Endodermal cell (in vitro differentiated cells): Measurements from ENCODE around the gene NFKBIB. TPM values are rescaled to one million over a fixed set of nuclear protein-coding genes. Genes with fewer than 3 reads are reported as not detected.

Experiments
- DNase-seq: peaks from one replicate; pipeline ENCODE4 v3.0.0-alpha.2; 2017
- H3K27ac ChIP-seq: 2 replicates; pipeline ENCODE4 v1.5.1; 2013; ENCODE audit warnings: mild to moderate bottlenecking, low read depth, low read length, moderate library complexity
- H3K27me3 ChIP-seq: 2 replicates; pipeline ENCODE4 v1.6.1; 2013; ENCODE audit warnings: mild to moderate bottlenecking, low read length, moderate library complexity; ENCODE audit not compliant: insufficient read depth, control insufficient read depth, poor library complexity, severe bottlenecking
- H3K36me3 ChIP-seq: 2 replicates; pipeline ENCODE4 v1.7.0; 2013; ENCODE audit warnings: mild to moderate bottlenecking, low read length, moderate library complexity; ENCODE audit not compliant: control insufficient read depth, insufficient read depth
- H3K4me1 ChIP-seq: one replicate; pipeline ENCODE4 v1.7.0; 2013; ENCODE audit warnings: low read length; ENCODE audit not compliant: control insufficient read depth, insufficient read depth
- H3K4me3 ChIP-seq: 2 replicates; pipeline ENCODE4 v1.5.1; 2013; ENCODE audit warnings: mild to moderate bottlenecking, low read length, moderate library complexity
- H3K9ac ChIP-seq: 2 replicates; pipeline ENCODE4 v1.6.1; 2013; ENCODE audit warnings: mild to moderate bottlenecking, low read length, moderate library complexity; ENCODE audit not compliant: poor library complexity, severe bottlenecking; ENCODE audit errors: extremely low read depth
- H3K9me3 ChIP-seq: 2 replicates; pipeline ENCODE4 v1.6.1; 2013; ENCODE audit warnings: mild to moderate bottlenecking, low read length, moderate library complexity; ENCODE audit not compliant: control insufficient read depth
- H3K27ac Mint-ChIP-seq: 2 replicates; pipeline ENCODE4 v1.8.0; 2020; ENCODE audit warnings: mixed read lengths
- H3K27me3 Mint-ChIP-seq: 2 replicates; pipeline ENCODE4 v1.8.0; 2021; ENCODE audit warnings: mild to moderate bottlenecking, mixed read lengths; ENCODE audit not compliant: insufficient read depth
- H3K36me3 Mint-ChIP-seq: 2 replicates; pipeline ENCODE4 v1.8.0; 2020; ENCODE audit warnings: low read depth, mixed read lengths
- H3K4me1 Mint-ChIP-seq: 2 replicates; pipeline ENCODE4 v1.8.0; 2020; ENCODE audit warnings: mixed read lengths
- H3K4me3 Mint-ChIP-seq: 2 replicates; pipeline ENCODE4 v1.8.0; 2020; ENCODE audit warnings: mild to moderate bottlenecking, moderate library complexity, mixed read lengths
- H3K9me3 Mint-ChIP-seq: 2 replicates; pipeline ENCODE4 v1.8.0; 2020; ENCODE audit warnings: mild to moderate bottlenecking, mixed read lengths
- WGBS, 2 experiments: methylation state at CpG; one replicate each; pipeline versions ENCODE4 v1.1.5 to v1.1.7; 2013; ENCODE audit warnings: missing lambda C conversion rate in 2 of 2, mixed read lengths in 1 of 2; ENCODE audit not compliant: insufficient coverage in 1 of 2, insufficient read length in 1 of 2; 5-methylcytosine and 5-hydroxymethylcytosine counted together
- total RNA-seq, 2 donors: library from RNA; stranded (reverse); fragmentation: NEBNext Ultra II Directional in 1 of 2; extraction: Animal tissue kit (Norgen Biotek cat#: 25700) in 1 of 2; gene quantifications; 2 replicates in 1 of 2; 3 replicates in 1 of 2; pipeline ENCODE4 v1.2.1, GENCODE V29; 2021
- TF ChIP-seq, protein P1 (sequence below): fragments of 200-600 bp; sonication (generic); conservative IDR thresholded peaks from 2 replicates; pipeline ENCODE4 v1.5.0; 2021; ENCODE audit warnings: antibody characterized with exemption, mild to moderate bottlenecking

NFKBIB gene
- total RNA-seq, 2 donors from 2014 or later, result 20.7 to 24.3 TPM

DNA sequence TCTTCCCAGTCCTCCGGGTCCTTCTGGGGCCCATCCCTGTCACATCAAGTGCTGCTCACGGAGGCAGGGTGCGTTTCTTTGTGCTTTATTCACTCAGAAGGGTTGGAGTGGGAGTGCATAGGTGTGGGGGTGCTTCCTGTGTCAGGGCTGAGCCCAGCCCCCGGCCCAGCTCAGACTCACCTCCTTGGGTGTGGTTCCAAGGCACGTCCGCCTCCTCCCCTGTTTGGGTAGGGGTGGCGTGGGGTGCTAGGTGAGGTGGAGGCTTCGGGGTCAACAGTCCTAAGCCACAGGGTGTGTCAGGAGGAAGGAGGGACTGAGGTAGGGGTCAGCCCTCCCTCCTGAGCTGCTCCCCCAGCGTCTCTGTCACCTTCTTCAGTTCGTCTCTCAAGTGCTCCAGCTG is 9.1 kb downstream of the NFKBIB start:
- Histone ChIP-seq H3K9me3 (no peaks in the 10 kb centered on the region), H3K9ac (no peak overlapping the region), H3K27ac (no peak overlapping the region), H3K4me1 (no peaks in the 10 kb centered on the region), H3K36me3 (peaks cover 6% of the 10 kb centered on the region), H3K27me3 (no peaks in the 10 kb centered on the region), H3K4me3 (no peak overlapping the region)
- WGBS, 2 experiments, result 93 to 98% methylated on average over 7 to 10 of the region's 10 CpGs
- Mint-ChIP-seq H3K4me3 (no peak overlapping the region), H3K27ac (no peak overlapping the region), H3K36me3 (peaks cover 32% of the 10 kb centered on the region), H3K27me3 (peaks cover 12% of the 10 kb centered on the region), H3K9me3 (peaks cover 2% of the 10 kb centered on the region), H3K4me1 (peaks cover 8% of the 10 kb centered on the region)
- TF ChIP-seq, protein P1, sequence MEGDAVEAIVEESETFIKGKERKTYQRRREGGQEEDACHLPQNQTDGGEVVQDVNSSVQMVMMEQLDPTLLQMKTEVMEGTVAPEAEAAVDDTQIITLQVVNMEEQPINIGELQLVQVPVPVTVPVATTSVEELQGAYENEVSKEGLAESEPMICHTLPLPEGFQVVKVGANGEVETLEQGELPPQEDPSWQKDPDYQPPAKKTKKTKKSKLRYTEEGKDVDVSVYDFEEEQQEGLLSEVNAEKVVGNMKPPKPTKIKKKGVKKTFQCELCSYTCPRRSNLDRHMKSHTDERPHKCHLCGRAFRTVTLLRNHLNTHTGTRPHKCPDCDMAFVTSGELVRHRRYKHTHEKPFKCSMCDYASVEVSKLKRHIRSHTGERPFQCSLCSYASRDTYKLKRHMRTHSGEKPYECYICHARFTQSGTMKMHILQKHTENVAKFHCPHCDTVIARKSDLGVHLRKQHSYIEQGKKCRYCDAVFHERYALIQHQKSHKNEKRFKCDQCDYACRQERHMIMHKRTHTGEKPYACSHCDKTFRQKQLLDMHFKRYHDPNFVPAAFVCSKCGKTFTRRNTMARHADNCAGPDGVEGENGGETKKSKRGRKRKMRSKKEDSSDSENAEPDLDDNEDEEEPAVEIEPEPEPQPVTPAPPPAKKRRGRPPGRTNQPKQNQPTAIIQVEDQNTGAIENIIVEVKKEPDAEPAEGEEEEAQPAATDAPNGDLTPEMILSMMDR, result no peak
- DNase-seq, result no peak

DNA sequence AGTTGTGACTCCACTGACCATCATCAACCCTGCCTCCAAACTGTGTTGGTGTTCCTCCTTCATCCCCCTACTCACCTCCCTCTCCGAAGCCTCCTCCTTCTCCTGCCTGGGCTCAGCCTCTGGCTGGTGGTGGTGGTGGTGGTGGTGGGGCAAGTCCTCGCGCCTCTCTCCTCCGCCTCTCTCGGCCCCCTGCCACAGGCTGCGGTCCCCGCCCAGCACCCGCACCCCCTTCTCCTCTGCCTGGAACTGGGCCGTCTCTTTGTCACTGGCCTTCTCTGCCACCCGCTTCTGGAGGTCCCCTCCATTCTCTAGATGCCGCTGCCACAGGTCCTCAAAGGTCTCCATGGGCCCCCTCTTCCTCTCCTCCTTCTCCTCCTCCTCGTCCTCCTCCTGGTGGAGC is 10.7 kb downstream of the NFKBIB start:
- Histone ChIP-seq H3K27ac (no peak overlapping the region), H3K9me3 (no peaks in the 10 kb centered on the region), H3K4me1 (no peaks in the 10 kb centered on the region), H3K9ac (no peak overlapping the region), H3K36me3 (peaks cover 6% of the 10 kb centered on the region), H3K4me3 (no peak overlapping the region), H3K27me3 (no peaks in the 10 kb centered on the region)
- Mint-ChIP-seq H3K9me3 (peaks cover 2% of the 10 kb centered on the region), H3K36me3 (peaks cover 25% of the 10 kb centered on the region), H3K4me1 (no peaks in the 10 kb centered on the region), H3K27me3 (peaks cover 12% of the 10 kb centered on the region), H3K27ac (no peak overlapping the region), H3K4me3 (no peak overlapping the region)
- 82 to 95% methylated on average over 10 to 11 of the region's 12 CpGs for WGBS, 2 experiments
- TF ChIP-seq, protein P1, result no peak
- no peak for DNase-seq

DNA sequence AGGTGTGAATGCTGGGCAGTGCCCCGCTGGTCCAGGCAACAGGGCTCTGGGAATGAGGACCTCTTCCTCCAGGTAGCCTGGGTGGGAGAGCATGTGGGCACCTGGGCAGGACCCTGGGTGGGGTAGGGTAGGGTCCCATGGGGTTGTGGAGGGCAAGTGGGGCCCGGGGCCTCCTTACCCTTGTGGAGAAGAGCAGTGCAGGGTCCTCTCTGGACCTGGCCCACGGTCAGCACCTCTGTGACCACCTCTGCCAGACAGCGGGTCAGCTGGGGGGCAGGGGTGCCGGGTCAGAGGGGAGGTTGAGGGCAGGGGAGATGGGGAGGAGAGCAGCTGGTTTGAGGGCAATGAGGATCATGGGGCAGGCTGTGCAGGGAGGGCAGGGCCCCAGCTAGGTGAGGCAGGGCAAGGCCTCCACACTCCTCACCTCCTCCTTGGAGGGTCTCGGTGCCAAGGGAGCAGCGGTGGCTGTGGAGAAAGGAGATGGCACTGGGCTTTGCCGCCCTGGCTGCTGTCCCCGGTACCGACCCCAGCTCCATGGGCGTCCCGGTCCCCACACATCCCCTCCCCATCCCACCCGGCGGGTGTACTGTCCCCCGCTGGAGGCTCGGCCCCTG is 11.7 kb downstream of the NFKBIB start:
- Mint-ChIP-seq H3K27me3 (peaks cover 12% of the 10 kb centered on the region), H3K4me3 (no peak overlapping the region), H3K36me3 (peaks cover 25% of the 10 kb centered on the region), H3K9me3 (peaks cover 2% of the 10 kb centered on the region), H3K27ac (no peak overlapping the region), H3K4me1 (no peaks in the 10 kb centered on the region)
- Histone ChIP-seq H3K4me3 (no peak overlapping the region), H3K27me3 (no peaks in the 10 kb centered on the region), H3K36me3 (peaks cover 6% of the 10 kb centered on the region), H3K9me3 (no peaks in the 10 kb centered on the region), H3K4me1 (no peaks in the 10 kb centered on the region), H3K27ac (peak overlapping the region; percentile 38), H3K9ac (no peak overlapping the region)
- 82 to 96% methylated on average over 8 to 15 of the region's 16 CpGs for WGBS, 2 experiments
- DNase-seq, result no peak
- TF ChIP-seq, protein P1, result no peak
